HG02840 (cell line): ENCODE measurements around the gene HINT1.

ENCODE experiments used
- ATAC-seq: cut with Tn5 transposase; IDR thresholded peaks from one replicate; pipeline ENCODE4 v1.9.1; 2021; ENCODE audit warnings: mild to moderate bottlenecking, moderate library complexity, moderate number of reproducible peaks; ENCODE audit not compliant: unreplicated experiment, low FRiP score

HINT1 gene

GRCh38 chr5:131114754-131115153 lies 50.3 kb downstream of the HINT1 start:
- no peak for ATAC-seq

- ATAC-seq, result no peak
Measured at GRCh38 chr5:131112424-131112823, 52.6 kb downstream of the HINT1 start.

- ATAC-seq, result no peak
Measured at GRCh38 chr5:131110256-131110594, 54.8 kb downstream of the HINT1 start.

- peak; percentile 85 for ATAC-seq
Measured at GRCh38 chr5:131109540-131110255, 55.4 kb downstream of the HINT1 start.
